Measurements from ENCODE around the gene DACH1. TPM values are rescaled to one million over a fixed set of nuclear protein-coding genes. Genes with fewer than 3 reads are reported as not detected.

DACH1 gene
- total RNA-seq, 2 experiments from 2014 or later: 0.71 to 0.89 TPM

- no peak for ATAC-seq (ENCODE audit: poor library complexity)
- Mint-ChIP-seq H3K4me1 (ENCODE audit: low read depth) (no peaks in the 10 kb centered on the region), H3K4me3 (no peak overlapping the region), H3K36me3 (ENCODE audit: low read depth) (no peaks in the 10 kb centered on the region), H3K27ac (no peak overlapping the region), H3K9me3 (no peaks in the 10 kb centered on the region), H3K27me3 (no peaks in the 10 kb centered on the region)
- POLR2A ChIA-PET: no interaction called here
- TF ChIP-seq CTCF (IDR thresholded peaks at IDR 0.05): no peak
- Histone ChIP-seq H3K36me3 (ENCODE audit: insufficient read depth, low read length) (no peaks in the 10 kb centered on the region), H3K4me1 (ENCODE audit: insufficient read depth, low read length) (no peaks in the 10 kb centered on the region), H3K9me3 (ENCODE audit: control insufficient read depth in 1 of 2, insufficient read depth in 1 of 2, low read length in 2 of 2) (peaks cover 0 to 5% of the 10 kb centered on the region in 2 experiments), H3K27me3 (ENCODE audit: control insufficient read depth in 1 of 2, insufficient read depth in 2 of 2, low read length in 2 of 2) (no peaks in the 10 kb centered on the region), H3K27ac (ENCODE audit: low read depth in 1 of 2, low read length in 2 of 2) (no peak overlapping the region), H3K4me3 (ENCODE audit: low read length) (no peak overlapping the region)
- intact Hi-C loops (cut with DNase I, micrococcal nuclease): no loop called here
- DNase-seq: no peak
- CTCF ChIA-PET: no interaction called here
Observed at GRCh38 chr13:71489041-71489440, 378.0 kb downstream of the DACH1 start.

GRCh38 chr13:71488201-71488600 is 378.8 kb downstream of the DACH1 start:
- Mint-ChIP-seq H3K4me3 (no peak overlapping the region), H3K36me3 (ENCODE audit: low read depth) (no peaks in the 10 kb centered on the region), H3K27me3 (no peaks in the 10 kb centered on the region), H3K9me3 (no peaks in the 10 kb centered on the region), H3K27ac (no peak overlapping the region), H3K4me1 (ENCODE audit: low read depth) (no peaks in the 10 kb centered on the region)
- Histone ChIP-seq H3K4me3 (ENCODE audit: low read length) (no peak overlapping the region), H3K4me1 (ENCODE audit: insufficient read depth, low read length) (no peaks in the 10 kb centered on the region), H3K27me3 (ENCODE audit: control insufficient read depth in 1 of 2, insufficient read depth in 2 of 2, low read length in 2 of 2) (no peaks in the 10 kb centered on the region), H3K27ac (ENCODE audit: low read depth in 1 of 2, low read length in 2 of 2) (no peak overlapping the region), H3K9me3 (ENCODE audit: control insufficient read depth in 1 of 2, insufficient read depth in 1 of 2, low read length in 2 of 2) (peaks cover 0 to 5% of the 10 kb centered on the region in 2 experiments), H3K36me3 (ENCODE audit: insufficient read depth, low read length) (no peaks in the 10 kb centered on the region)
- intact Hi-C loops (cut with DNase I, micrococcal nuclease): no loop called here
- ATAC-seq (ENCODE audit: poor library complexity): no peak
- TF ChIP-seq CTCF (IDR thresholded peaks at IDR 0.05): no peak
- POLR2A ChIA-PET: no interaction called here
- no peak for DNase-seq
- CTCF ChIA-PET: no interaction called here

- intact Hi-C loops (cut with DNase I, micrococcal nuclease): no loop called here
- no peaks in the 10 kb centered on the region for H3K4me1 ChIP-seq (ENCODE audit: insufficient read depth, low read length)
- Mint-ChIP-seq H3K4me3 (no peak overlapping the region), H3K9me3 (no peaks in the 10 kb centered on the region), H3K4me1 (ENCODE audit: low read depth) (no peaks in the 10 kb centered on the region), H3K36me3 (ENCODE audit: low read depth) (no peaks in the 10 kb centered on the region), H3K27ac (no peak overlapping the region), H3K27me3 (no peaks in the 10 kb centered on the region)
- H3K27me3 ChIP-seq (ENCODE audit: control insufficient read depth in 1 of 2, insufficient read depth in 2 of 2, low read length in 2 of 2): no peaks in the 10 kb centered on the region
- H3K36me3 ChIP-seq (ENCODE audit: insufficient read depth, low read length): no peaks in the 10 kb centered on the region
- ChIA-PET POLR2A (no interaction called here), CTCF (no interaction called here)
- no peak overlapping the region for H3K4me3 ChIP-seq (ENCODE audit: low read length)
- H3K9me3 ChIP-seq (ENCODE audit: control insufficient read depth in 1 of 2, insufficient read depth in 1 of 2, low read length in 2 of 2): peaks cover 0 to 5% of the 10 kb centered on the region in 2 experiments
- ATAC-seq (ENCODE audit: poor library complexity): no peak
- no peak for DNase-seq
- no peak overlapping the region for H3K27ac ChIP-seq (ENCODE audit: low read depth in 1 of 2, low read length in 2 of 2)
- TF ChIP-seq CTCF (IDR thresholded peaks at IDR 0.05): no peak
Observed at GRCh38 chr13:71485913-71486312, 381.1 kb downstream of the DACH1 start.

All from CD4-positive, alpha-beta T cell (primary cell).